H54 (cell line): ENCODE data around the gene MCOLN2.

Experiments
- DNase-seq: peaks from one replicate; pipeline ENCODE4 v3.0.0; 2011; ENCODE audit warnings: low spot score, mixed read lengths; ENCODE audit not compliant: insufficient read length
- FAIRE-seq: peaks from 3 replicates; lab custom pipeline; 2011; peaks lifted over from hg19 to GRCh38; lab: Jason Lieb, UNC
- POLR2A ChIP-seq: IDR thresholded peaks from 2 replicates; pipeline ENCODE4 v1.6.1; 2011; ENCODE audit warnings: low read depth, mild to moderate bottlenecking, low read length

Gene MCOLN2

GRCh38 chr1:84885469-84885868 lies 111.4 kb downstream of the MCOLN2 start:
- TF ChIP-seq POLR2A = no peak
- FAIRE-seq = no peak
- DNase-seq = no peak

DNA sequence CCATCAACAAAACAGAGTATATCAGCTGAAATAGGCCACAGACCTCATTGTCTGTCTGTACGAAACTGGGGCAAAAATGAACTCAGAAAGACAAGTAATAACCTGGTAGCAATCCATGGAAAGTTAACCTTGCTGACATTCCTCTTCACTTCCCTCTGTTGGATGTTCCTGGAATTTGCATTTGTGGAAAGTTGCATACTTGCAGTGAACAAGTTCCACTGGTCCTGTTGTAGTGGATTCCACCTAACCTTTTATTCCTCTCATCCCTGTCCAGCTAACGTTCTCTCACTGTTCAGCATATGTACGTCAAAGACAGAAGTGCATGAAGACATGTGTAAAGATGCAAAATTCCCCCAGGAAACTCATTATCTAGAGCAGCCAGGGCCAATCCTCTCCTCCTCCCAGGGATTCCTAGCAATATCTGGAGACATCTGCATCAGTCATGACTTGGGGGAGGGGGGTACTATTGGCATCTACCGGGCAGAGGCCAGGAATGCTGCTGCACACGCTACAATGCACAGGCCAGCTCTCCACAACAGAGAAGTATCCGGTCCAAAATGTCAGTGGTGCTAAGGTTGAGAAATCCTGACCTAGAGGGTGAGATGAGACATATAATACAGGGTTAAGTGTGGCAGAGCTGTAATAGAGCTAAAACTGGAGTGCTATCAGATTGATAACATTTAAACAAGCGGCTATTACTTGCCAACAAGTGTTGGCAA lies 112.1 kb downstream of the MCOLN2 start:
- TF ChIP-seq POLR2A = no peak
- FAIRE-seq (no peak), DNase-seq (no peak)

DNA sequence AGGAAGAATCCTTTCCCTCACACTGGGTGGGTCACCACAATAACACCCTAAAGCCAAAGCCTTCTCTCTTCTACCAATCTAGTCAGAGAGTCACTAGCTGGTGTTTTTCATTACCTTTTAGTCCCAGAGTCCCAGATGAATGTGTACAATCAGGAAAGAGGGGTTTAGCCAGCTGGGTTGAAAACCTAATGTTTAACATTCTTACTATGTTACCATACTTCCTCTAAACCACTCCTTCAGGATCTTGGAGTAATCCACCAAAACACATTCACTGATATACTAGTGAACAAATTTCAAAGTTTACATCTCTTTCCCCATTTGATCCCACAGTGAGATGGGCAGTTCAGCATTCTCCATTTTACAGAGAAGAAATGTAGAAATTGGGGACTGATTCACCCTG lies 113.6 kb downstream of the MCOLN2 start:
- DNase-seq = no peak
- FAIRE-seq = no peak
- TF ChIP-seq POLR2A = no peak

DNA sequence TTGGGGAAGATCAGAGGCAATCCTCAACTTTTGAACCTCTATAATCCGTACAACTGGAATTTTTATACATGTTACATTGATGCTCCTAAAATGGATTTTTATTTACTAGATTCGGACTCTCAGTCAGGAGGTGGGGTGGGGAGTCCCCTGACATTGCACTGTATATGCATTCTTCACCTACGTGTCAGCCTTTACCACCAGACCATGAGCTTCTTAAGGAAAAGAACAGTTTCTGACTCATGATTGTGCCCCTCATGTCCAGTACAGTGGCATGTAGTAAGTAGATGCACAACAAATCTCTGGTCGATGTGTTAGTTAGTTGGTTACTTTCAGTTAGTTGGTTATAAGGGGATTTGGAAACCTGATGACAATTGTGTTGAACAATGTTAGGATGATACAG lies 119.3 kb downstream of the MCOLN2 start:
- DNase-seq = no peak
- FAIRE-seq = no peak
- no peak for TF ChIP-seq POLR2A

GRCh38 chr1:84876353-84876752 lies 120.6 kb downstream of the MCOLN2 start:
- FAIRE-seq = no peak
- no peak for DNase-seq
- no peak for TF ChIP-seq POLR2A
